Rectal smooth muscle tissue (tissue), 1 donor: Measurements from ENCODE around the gene ADAMTS14.

Experiments
- H3K27ac ChIP-seq: one replicate; pipeline ENCODE4 v1.7.0; 2013; ENCODE audit warnings: low read depth, low read length, inconsistent platforms
- H3K27me3 ChIP-seq: one replicate; pipeline ENCODE4 v1.7.0; 2013; ENCODE audit warnings: low read length; ENCODE audit not compliant: control insufficient read depth, insufficient read depth
- H3K36me3 ChIP-seq: one replicate; pipeline ENCODE4 v1.7.0; 2013; ENCODE audit warnings: low read length; ENCODE audit not compliant: control insufficient read depth, insufficient read depth
- H3K4me1 ChIP-seq: one replicate; pipeline ENCODE4 v1.7.0; 2013; ENCODE audit warnings: low read length; ENCODE audit not compliant: control insufficient read depth, insufficient read depth
- H3K4me3 ChIP-seq: one replicate; pipeline ENCODE4 v1.7.0; 2013; ENCODE audit warnings: low read length
- H3K9ac ChIP-seq: one replicate; pipeline ENCODE4 v1.7.0; 2013; ENCODE audit warnings: low read length

Gene ADAMTS14

GRCh38 chr10:70747192-70747965 lies 75.1 kb downstream of the ADAMTS14 start:
- no peak overlapping the region for H3K4me3 ChIP-seq
- H3K27ac ChIP-seq, result no peak overlapping the region
- H3K4me1 ChIP-seq, result peaks cover 6% of the 10 kb centered on the region
- no peak overlapping the region for H3K9ac ChIP-seq
- no peaks in the 10 kb centered on the region for H3K27me3 ChIP-seq
- H3K36me3 ChIP-seq, result no peaks in the 10 kb centered on the region

GRCh38 chr10:70748305-70748704 lies 76.0 kb downstream of the ADAMTS14 start:
- no peaks in the 10 kb centered on the region for H3K27me3 ChIP-seq
- no peak overlapping the region for H3K9ac ChIP-seq
- H3K4me3 ChIP-seq, result no peak overlapping the region
- H3K36me3 ChIP-seq, result no peaks in the 10 kb centered on the region
- H3K27ac ChIP-seq, result no peak overlapping the region
- no peaks in the 10 kb centered on the region for H3K4me1 ChIP-seq

- no peaks in the 10 kb centered on the region for H3K4me1 ChIP-seq
- no peak overlapping the region for H3K9ac ChIP-seq
- no peaks in the 10 kb centered on the region for H3K27me3 ChIP-seq
- no peaks in the 10 kb centered on the region for H3K36me3 ChIP-seq
- no peak overlapping the region for H3K27ac ChIP-seq
- no peak overlapping the region for H3K4me3 ChIP-seq
Observed at GRCh38 chr10:70748801-70749573, 76.7 kb downstream of the ADAMTS14 start.

DNA sequence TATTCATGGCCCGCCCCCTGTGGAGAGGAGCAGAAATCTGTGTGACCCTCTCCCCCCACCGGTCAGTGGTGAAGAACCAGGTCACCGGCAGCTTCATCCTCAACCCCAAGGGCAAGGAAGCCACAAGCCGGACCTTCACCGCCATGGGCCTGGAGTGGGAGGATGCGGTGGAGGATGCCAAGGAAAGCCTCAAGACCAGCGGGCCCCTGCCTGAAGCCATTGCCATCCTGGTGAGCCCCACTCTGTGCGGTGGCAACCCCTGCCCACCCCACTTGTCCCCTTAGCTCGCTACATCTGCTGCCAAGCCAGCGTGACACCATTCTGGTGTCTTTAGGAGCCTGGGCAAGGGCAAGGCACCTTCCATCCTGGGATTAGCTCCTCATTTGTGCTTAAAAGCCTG lies 77.5 kb downstream of the ADAMTS14 start:
- Histone ChIP-seq H3K4me1 (no peaks in the 10 kb centered on the region), H3K27me3 (no peaks in the 10 kb centered on the region), H3K9ac (no peak overlapping the region), H3K27ac (no peak overlapping the region), H3K4me3 (no peak overlapping the region), H3K36me3 (no peaks in the 10 kb centered on the region)

GRCh38 chr10:70750156-70750703 lies 77.9 kb downstream of the ADAMTS14 start:
- no peak overlapping the region for H3K27ac ChIP-seq
- H3K4me1 ChIP-seq, result no peaks in the 10 kb centered on the region
- no peaks in the 10 kb centered on the region for H3K27me3 ChIP-seq
- no peak overlapping the region for H3K9ac ChIP-seq
- no peaks in the 10 kb centered on the region for H3K36me3 ChIP-seq
- H3K4me3 ChIP-seq, result no peak overlapping the region

GRCh38 chr10:70751356-70751755 lies 79.0 kb downstream of the ADAMTS14 start:
- no peaks in the 10 kb centered on the region for H3K36me3 ChIP-seq
- no peaks in the 10 kb centered on the region for H3K4me1 ChIP-seq
- no peak overlapping the region for H3K9ac ChIP-seq
- no peaks in the 10 kb centered on the region for H3K27me3 ChIP-seq
- H3K4me3 ChIP-seq, result no peak overlapping the region
- no peak overlapping the region for H3K27ac ChIP-seq

DNA sequence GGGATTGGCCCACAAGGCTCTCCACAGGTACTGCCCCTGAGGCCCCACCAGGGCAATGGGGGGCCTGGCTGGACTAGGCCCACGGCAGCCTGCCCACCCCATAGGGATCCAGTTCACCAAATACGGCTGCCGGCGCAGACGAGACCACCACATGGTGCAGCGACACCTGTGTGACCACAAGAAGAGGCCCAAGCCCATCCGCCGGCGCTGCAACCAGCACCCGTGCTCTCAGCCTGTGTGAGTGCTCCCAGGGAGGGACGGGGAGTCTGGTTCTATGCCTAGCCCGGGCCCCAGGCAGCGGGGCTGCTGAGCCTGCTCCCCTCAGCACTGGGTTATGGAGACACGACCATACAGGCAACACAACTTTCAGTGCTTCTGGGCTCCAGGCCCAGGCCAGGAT lies 79.7 kb downstream of the ADAMTS14 start:
- H3K36me3 ChIP-seq, result no peaks in the 10 kb centered on the region
- H3K4me1 ChIP-seq, result no peaks in the 10 kb centered on the region
- no peak overlapping the region for H3K9ac ChIP-seq
- H3K27me3 ChIP-seq, result no peaks in the 10 kb centered on the region
- H3K27ac ChIP-seq, result no peak overlapping the region
- no peak overlapping the region for H3K4me3 ChIP-seq

GRCh38 chr10:70752571-70752970 lies 80.3 kb downstream of the ADAMTS14 start:
- no peaks in the 10 kb centered on the region for H3K36me3 ChIP-seq
- H3K4me1 ChIP-seq, result no peaks in the 10 kb centered on the region
- H3K4me3 ChIP-seq, result no peak overlapping the region
- H3K27ac ChIP-seq, result no peak overlapping the region
- H3K9ac ChIP-seq, result no peak overlapping the region
- H3K27me3 ChIP-seq, result no peaks in the 10 kb centered on the region

GRCh38 chr10:70753026-70753663 lies 80.8 kb downstream of the ADAMTS14 start:
- Histone ChIP-seq H3K4me3 (no peak overlapping the region), H3K27me3 (no peaks in the 10 kb centered on the region), H3K36me3 (no peaks in the 10 kb centered on the region), H3K27ac (no peak overlapping the region), H3K4me1 (no peaks in the 10 kb centered on the region), H3K9ac (no peak overlapping the region)

DNA sequence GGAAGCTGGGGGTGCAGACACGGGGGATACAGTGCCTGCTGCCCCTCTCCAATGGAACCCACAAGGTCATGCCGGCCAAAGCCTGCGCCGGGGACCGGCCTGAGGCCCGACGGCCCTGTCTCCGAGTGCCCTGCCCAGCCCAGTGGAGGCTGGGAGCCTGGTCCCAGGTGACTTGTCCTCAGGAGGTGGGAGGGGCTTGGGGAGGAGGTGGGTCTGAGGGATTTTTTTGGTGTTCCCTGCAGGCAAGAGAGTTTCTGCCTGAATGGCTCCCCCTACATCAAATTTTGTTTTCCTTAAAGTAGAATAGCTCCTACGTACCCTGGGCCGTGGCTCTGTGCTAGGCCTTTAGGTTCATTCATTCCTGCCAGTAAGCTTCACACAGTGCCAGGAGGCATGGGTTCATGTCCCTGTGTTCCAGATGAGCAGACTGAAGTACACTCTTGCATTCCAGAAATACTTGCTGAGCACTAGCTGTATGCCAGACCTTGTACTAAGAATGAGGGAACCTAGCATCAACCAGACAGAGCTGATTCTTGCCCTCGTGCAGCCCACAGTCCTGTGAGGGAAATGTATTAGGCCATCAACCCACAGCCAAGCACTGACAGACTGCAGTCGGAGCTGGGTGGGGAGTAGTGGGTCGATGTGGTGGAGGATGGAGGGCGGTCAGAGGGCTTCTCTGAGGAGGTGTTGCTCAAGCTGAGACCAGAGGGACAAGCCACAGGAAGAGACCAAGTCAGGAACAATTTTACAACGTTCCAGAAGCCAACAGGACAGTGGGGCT lies 81.7 kb downstream of the ADAMTS14 start:
- H3K27ac ChIP-seq, result no peak overlapping the region
- H3K27me3 ChIP-seq, result no peaks in the 10 kb centered on the region

GRCh38 chr10:70756700-70757360 lies 84.5 kb downstream of the ADAMTS14 start:
- Histone ChIP-seq H3K27me3 (no peaks in the 10 kb centered on the region), H3K9ac (no peak overlapping the region), H3K36me3 (no peaks in the 10 kb centered on the region), H3K4me1 (no peaks in the 10 kb centered on the region), H3K27ac (no peak overlapping the region), H3K4me3 (no peak overlapping the region)

More for the DNA sequence above, 81.7 kb downstream of the ADAMTS14 start:
- Histone ChIP-seq H3K4me3 (no peak overlapping the region), H3K9ac (no peak overlapping the region), H3K4me1 (no peaks in the 10 kb centered on the region), H3K36me3 (no peaks in the 10 kb centered on the region)
